ENCODE measurements around the gene GAB4.

DNA sequence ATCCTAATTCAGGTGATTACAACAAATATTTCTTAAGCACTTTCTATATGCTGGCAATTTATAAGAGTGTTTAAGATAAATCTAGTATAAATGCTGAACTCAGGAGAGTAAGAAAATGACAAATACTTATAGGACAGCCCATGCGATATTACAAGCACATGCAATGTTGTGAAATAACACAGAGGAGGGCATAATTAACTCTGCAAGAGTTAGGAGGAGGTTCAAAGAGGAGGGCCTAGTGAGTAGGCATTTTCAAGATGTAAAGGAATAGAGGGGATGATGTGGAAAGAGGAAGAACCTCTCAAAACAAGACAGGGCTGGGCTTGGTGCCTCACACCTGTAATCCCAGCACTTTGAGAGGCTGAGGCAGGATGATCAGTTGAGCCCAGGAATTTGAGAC is 39.6 kb upstream of the GAB4 start:
- TF ChIP-seq POLR2A (IDR thresholded peaks at IDR 0.05) = no peak
- TF ChIP-seq, protein P1, sequence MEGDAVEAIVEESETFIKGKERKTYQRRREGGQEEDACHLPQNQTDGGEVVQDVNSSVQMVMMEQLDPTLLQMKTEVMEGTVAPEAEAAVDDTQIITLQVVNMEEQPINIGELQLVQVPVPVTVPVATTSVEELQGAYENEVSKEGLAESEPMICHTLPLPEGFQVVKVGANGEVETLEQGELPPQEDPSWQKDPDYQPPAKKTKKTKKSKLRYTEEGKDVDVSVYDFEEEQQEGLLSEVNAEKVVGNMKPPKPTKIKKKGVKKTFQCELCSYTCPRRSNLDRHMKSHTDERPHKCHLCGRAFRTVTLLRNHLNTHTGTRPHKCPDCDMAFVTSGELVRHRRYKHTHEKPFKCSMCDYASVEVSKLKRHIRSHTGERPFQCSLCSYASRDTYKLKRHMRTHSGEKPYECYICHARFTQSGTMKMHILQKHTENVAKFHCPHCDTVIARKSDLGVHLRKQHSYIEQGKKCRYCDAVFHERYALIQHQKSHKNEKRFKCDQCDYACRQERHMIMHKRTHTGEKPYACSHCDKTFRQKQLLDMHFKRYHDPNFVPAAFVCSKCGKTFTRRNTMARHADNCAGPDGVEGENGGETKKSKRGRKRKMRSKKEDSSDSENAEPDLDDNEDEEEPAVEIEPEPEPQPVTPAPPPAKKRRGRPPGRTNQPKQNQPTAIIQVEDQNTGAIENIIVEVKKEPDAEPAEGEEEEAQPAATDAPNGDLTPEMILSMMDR (IDR thresholded peaks at IDR 0.05) = no peak

All from uterus (tissue), 2 donors.